NCI-H345 (cell line): Measurements from ENCODE around the gene NME5.

Experiments
- DNase-seq: peaks from one replicate; lab custom pipeline; 2025; lab: John Stamatoyannopoulos, UW

NME5 gene

GRCh38 chr5:138132543-138132942 is 6.7 kb downstream of the NME5 start:
- no peak for DNase-seq

GRCh38 chr5:138129347-138129746 is 9.9 kb downstream of the NME5 start:
- no peak for DNase-seq

- DNase-seq, result no peak
These were observed 10.9 kb downstream of the NME5 start for GRCh38 chr5:138128334-138128733.

GRCh38 chr5:138115254-138115653 is 24.0 kb downstream of the NME5 start:
- DNase-seq, result no peak

- DNase-seq, result no peak
These were observed 27.3 kb downstream of the NME5 start for GRCh38 chr5:138111937-138112336.

GRCh38 chr5:138111181-138111580 is 28.0 kb downstream of the NME5 start:
- no peak for DNase-seq

GRCh38 chr5:138110266-138110963 is 28.8 kb downstream of the NME5 start:
- DNase-seq, result peak; percentile 73

- no peak for DNase-seq
These were observed 29.6 kb downstream of the NME5 start for GRCh38 chr5:138109463-138110265.

GRCh38 chr5:138107213-138107612 is 32.0 kb downstream of the NME5 start:
- no peak for DNase-seq

GRCh38 chr5:138105709-138106108 is 33.5 kb downstream of the NME5 start:
- DNase-seq, result no peak

- DNase-seq, result no peak
These were observed 36.0 kb downstream of the NME5 start for GRCh38 chr5:138103319-138103637.

- DNase-seq, result no peak
These were observed 36.5 kb downstream of the NME5 start for GRCh38 chr5:138102454-138103318.

GRCh38 chr5:138096997-138097828 is 42.0 kb downstream of the NME5 start:
- no peak for DNase-seq

- no peak for DNase-seq
These were observed 42.9 kb downstream of the NME5 start for GRCh38 chr5:138096363-138096762.

- no peak for DNase-seq
These were observed 43.9 kb downstream of the NME5 start for GRCh38 chr5:138095100-138095907.

GRCh38 chr5:138093036-138093435 is 46.2 kb downstream of the NME5 start:
- no peak for DNase-seq

- no peak for DNase-seq
These were observed 46.9 kb downstream of the NME5 start for GRCh38 chr5:138092301-138092700.

GRCh38 chr5:138091685-138092084 is 47.5 kb downstream of the NME5 start:
- DNase-seq, result no peak

GRCh38 chr5:138083702-138084101 is 55.5 kb downstream of the NME5 start, which contains the start of gene WNT8A:
TSS of gene WNT8A (plus strand) at chr5:138084033. CDS start at chr5:138084128, 95 bp downstream.
- no peak for DNase-seq

- DNase-seq, result no peak
These were observed 57.2 kb downstream of the NME5 start for GRCh38 chr5:138082033-138082432.
